Skin of body (tissue), 2 donors: ENCODE data around the gene NIN. TPM values are rescaled to one million over a fixed set of nuclear protein-coding genes. Genes with fewer than 3 reads are reported as not detected.

Experiments
- DNase-seq: peaks from one replicate; lab custom pipeline; 2025; lab: John Stamatoyannopoulos, UW
- total RNA-seq: library from RNA; depleted of rRNA; stranded (reverse); fragments of >200 nt; gene quantifications from one replicate; pipeline ENCODE4 v1.2.3, GENCODE V29; 2014

Gene NIN
- total RNA-seq, 1 donor from 2014 or later: 34.6 TPM

- no peak for DNase-seq
Measured at GRCh38 chr14:50792634-50793068, 38.3 kb downstream of the NIN start.

- DNase-seq: no peak
Measured at GRCh38 chr14:50792051-50792477, 38.9 kb downstream of the NIN start.

- DNase-seq: no peak
Measured at GRCh38 chr14:50791201-50791600, 39.8 kb downstream of the NIN start.

GRCh38 chr14:50790589-50790988, 40.4 kb downstream of the NIN start:
- no peak for DNase-seq

- no peak for DNase-seq
Measured at GRCh38 chr14:50786751-50787464, 44.1 kb downstream of the NIN start.

- no peak for DNase-seq
Measured at GRCh38 chr14:50785457-50786063, 45.4 kb downstream of the NIN start.

GRCh38 chr14:50784683-50785456, 46.1 kb downstream of the NIN start:
- no peak for DNase-seq

GRCh38 chr14:50783563-50783962, 47.4 kb downstream of the NIN start:
- DNase-seq: no peak

- no peak for DNase-seq
Measured at GRCh38 chr14:50780393-50780792, 50.6 kb downstream of the NIN start.

- no peak for DNase-seq
Measured at GRCh38 chr14:50778721-50779483, 52.1 kb downstream of the NIN start.

- no peak for DNase-seq
Measured at GRCh38 chr14:50776522-50776921, 54.4 kb downstream of the NIN start.

- DNase-seq: peak; percentile 48
Measured at GRCh38 chr14:50775357-50775756, 55.6 kb downstream of the NIN start.

- DNase-seq: no peak
Measured at GRCh38 chr14:50774542-50775267, 56.3 kb downstream of the NIN start.

GRCh38 chr14:50773632-50774541, 57.1 kb downstream of the NIN start:
- DNase-seq: peak; percentile 43

- DNase-seq: no peak
Measured at GRCh38 chr14:50772412-50772811, 58.5 kb downstream of the NIN start.

GRCh38 chr14:50770586-50770985, 60.4 kb downstream of the NIN start:
- DNase-seq: no peak

- no peak for DNase-seq
Measured at GRCh38 chr14:50769863-50770500, 61.0 kb downstream of the NIN start.

GRCh38 chr14:50768680-50769079, 62.3 kb downstream of the NIN start:
- DNase-seq: no peak

- no peak for DNase-seq
Measured at GRCh38 chr14:50766338-50766886, 64.5 kb downstream of the NIN start.
